Activated CD4-positive, alpha-beta memory T cell treated with anti-CD3 and anti-CD28 coated beads for 36 hours (primary cell): ENCODE measurements around the gene NCAPH2. TPM values are rescaled to one million over a fixed set of nuclear protein-coding genes. Genes with fewer than 3 reads are reported as not detected.
A peak's percentile ranks its signal among the peaks of the same experiment; 100 is the strongest.

Source experiments
- CTCF ChIA-PET: fragments of 350-600 bp; sonication (Branson Sonifier 250); formaldehyde crosslinking; loops from one replicate; lab custom pipeline; 2021; ENCODE audit warnings: antibody characterized with exemption, inconsistent platforms; lab: Charles Lee
- POLR2A ChIA-PET: fragments of 350-600 bp; sonication (Branson Sonifier 250); formaldehyde crosslinking; loops from one replicate; lab custom pipeline; 2021; ENCODE audit warnings: antibody characterized with exemption; lab: Charles Lee
- DNase-seq: peaks from one replicate; pipeline ENCODE4 v3.0.0-alpha.2; 2020
- H3K27ac Mint-ChIP-seq: one replicate; pipeline ENCODE4 v1.8.0; 2021; ENCODE audit warnings: mixed read lengths
- H3K27me3 Mint-ChIP-seq: one replicate; pipeline ENCODE4 v1.8.0; 2021; ENCODE audit warnings: mixed read lengths
- H3K36me3 Mint-ChIP-seq: one replicate; pipeline ENCODE4 v1.8.0; 2021; ENCODE audit warnings: mixed read lengths
- H3K4me1 Mint-ChIP-seq: one replicate; pipeline ENCODE4 v1.8.0; 2021; ENCODE audit warnings: low read depth, mixed read lengths
- H3K4me3 Mint-ChIP-seq: one replicate; pipeline ENCODE4 v1.8.0; 2021; ENCODE audit warnings: mild to moderate bottlenecking, mixed read lengths
- H3K9me3 Mint-ChIP-seq: one replicate; pipeline ENCODE4 v1.8.0; 2021; ENCODE audit warnings: mixed read lengths
- intact Hi-C: fragments of 100-400 bp; cut with micrococcal nuclease; formaldehyde crosslinking; loops from one replicate; pipeline ENCODE4 v1.15.1; 2023
- total RNA-seq, 2 experiments: library from RNA; stranded (reverse); gene quantifications; one replicate each; pipeline ENCODE4 v1.2.3, GENCODE V29; 2021

Gene NCAPH2
- total RNA-seq, 2 experiments from 2014 or later = 134 to 138 TPM

DNA sequence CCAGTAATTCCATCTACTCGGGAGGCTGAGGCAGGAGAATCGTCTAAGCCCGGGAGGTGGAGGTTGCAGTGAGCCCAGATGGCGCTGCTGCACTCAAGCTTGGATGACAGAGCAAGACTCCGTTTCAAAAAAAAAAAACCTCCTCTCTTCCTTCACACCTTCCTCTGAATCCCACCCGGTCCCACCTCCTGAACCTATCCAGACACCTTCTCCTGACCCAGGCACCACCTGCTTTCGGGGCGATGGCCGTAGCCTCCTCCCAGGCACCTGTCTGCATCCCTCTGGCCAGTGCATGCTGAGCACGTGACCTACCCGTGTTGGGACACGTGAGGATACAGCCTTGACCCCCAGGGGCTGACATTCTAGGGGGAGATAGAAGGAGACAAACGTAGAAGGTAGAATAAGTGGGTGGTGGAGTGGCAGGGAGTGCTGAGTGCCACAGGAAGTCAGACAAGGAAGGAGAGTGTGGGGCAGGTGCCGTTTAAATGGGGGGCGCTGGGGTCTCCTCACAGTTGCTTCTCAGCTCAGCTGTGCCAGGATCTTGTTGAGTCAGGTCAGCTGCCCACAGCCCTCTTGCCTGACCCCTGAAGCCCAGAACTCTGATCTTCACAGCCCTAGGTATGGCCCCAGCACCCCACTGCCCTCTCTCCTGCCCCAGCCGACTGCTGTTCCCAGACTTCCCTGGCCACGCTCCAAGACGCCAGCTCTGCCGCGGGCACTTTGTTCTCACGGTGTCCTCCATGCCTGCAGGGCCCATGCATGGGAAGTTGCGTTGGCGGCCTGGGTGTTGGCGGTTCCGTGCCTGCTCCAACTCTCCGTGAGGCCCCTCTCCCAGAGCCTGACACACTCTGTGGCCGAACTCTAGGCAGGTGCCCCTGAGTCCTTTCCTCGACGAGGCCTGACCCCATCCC, 22.5 kb upstream of the NCAPH2 start:
- DNase-seq = no peak
- POLR2A ChIA-PET = interaction anchor here (1.3 kb wide), 1 partner anchor 10 kb away, joined by 3 read pairs; the partner anchor contains the start of gene SBF1
- intact Hi-C loops = no loop called here

DNA sequence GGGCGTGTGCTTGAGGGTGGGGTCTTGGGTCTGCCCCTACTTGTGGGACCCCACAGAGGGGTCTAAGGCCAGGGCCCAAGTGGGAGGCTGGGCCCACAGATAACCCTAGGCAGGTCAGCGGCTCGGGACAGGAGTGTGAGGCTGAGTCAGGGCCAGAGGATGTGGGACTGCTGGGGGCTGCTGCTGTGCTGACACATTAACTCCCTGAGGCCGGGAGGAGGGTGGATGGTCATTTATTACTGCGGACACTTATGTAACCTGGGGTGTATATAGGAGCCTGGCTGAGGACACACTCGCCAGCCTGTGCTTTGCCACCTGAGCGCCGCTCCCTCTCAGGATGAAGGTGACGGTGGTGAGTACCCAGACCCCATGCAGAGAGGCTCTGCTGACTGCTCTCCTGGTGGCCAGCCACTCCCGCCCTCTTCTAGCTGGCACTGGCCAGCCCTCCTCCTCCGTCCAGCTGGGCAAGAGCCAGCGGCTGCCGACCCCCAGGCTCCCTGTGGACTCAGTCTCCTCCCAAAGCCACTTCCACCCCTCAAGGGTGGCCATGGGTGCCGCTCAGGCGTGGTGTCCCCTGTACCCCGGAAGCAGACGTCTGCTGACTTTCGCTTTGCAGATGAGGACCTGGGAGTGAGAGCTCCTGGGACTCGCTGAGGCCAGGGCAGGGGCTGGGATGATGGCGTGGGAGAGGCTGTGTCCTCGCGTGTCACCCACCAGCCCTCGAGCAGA, 21.3 kb upstream of the NCAPH2 start, which contains the start of gene MIOX:
Gene MIOX, plus strand, starts transcription at position 299 of the 729 bp plus-strand sequence. Its CDS starts 39 bp downstream, at position 338.
- ChIA-PET POLR2A (interaction anchor here (0.6 to 0.7 kb wide), 2 partner anchors 10 to 47 kb away, joined by 3 to 4 read pairs; no protein-coding TSS in a partner anchor), CTCF (interaction anchor here (0.9 to 2.9 kb wide), 2 partner anchors 11 to 39 kb away, joined by 4 to 11 read pairs; partner anchors contain the start of gene SCO2)
- Mint-ChIP-seq H3K4me3 (no peak within 1 kb of the TSS), H3K4me1 (peaks cover 6% of the 10 kb centered on the region), H3K27me3 (no peaks in the 10 kb centered on the region), H3K36me3 (peaks cover 2% of the 10 kb centered on the region), H3K9me3 (no peaks in the 10 kb centered on the region), H3K27ac (no peak within 1 kb of the TSS)
- no peak for DNase-seq
- intact Hi-C loops = no loop called here

More for the DNA sequence above, 22.5 kb upstream of the NCAPH2 start:
- Mint-ChIP-seq H3K27me3 (no peaks in the 10 kb centered on the region), H3K4me1 (no peaks in the 10 kb centered on the region), H3K27ac (no peak overlapping the region), H3K9me3 (no peaks in the 10 kb centered on the region), H3K36me3 (peaks cover 2% of the 10 kb centered on the region), H3K4me3 (no peak overlapping the region)
- CTCF ChIA-PET = interaction anchor here (2.9 kb wide), 1 partner anchor 12 kb away, joined by 11 read pairs; no protein-coding TSS in a partner anchor

DNA sequence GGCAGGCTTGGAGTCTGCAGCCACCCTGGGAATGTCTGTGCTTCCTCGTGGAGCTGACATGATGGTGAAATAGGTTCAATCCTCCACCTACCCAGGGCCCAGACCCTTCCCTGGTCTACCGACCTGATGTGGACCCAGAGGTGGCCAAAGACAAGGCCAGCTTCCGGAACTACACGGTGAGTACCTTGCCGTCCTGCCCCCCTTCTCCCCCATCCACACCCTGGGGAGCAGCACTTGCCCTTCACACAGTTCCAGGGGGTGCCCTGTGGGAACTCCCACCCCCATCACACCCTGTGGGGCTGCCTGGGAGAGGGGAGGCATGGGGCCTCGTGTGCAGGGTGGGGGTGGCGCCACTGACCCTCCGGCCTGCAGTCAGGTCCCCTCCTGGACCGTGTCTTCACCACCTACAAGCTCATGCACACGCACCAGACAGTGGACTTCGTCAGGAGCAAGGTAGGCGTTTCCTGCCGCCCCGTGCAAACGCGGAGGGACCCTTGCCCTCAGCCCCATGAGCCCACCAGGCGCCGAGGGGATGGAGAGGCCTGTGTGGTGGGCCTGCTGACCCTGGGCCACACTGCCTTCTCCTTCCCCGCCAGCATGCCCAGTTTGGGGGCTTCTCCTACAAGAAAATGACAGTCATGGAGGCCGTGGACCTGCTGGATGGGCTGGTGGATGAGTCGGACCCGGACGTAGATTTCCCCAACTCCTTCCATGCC, 20.6 kb upstream of the NCAPH2 start:
- POLR2A ChIA-PET = no interaction called here
- CTCF ChIA-PET = interaction anchor here (0.9 to 2.9 kb wide), 2 partner anchors 11 to 38 kb away, joined by 4 to 11 read pairs; partner anchors contain the start of gene SCO2
- intact Hi-C loops = no loop called here
- Mint-ChIP-seq H3K9me3 (no peaks in the 10 kb centered on the region), H3K27me3 (no peaks in the 10 kb centered on the region), H3K27ac (no peak overlapping the region), H3K4me1 (peaks cover 6% of the 10 kb centered on the region), H3K36me3 (peaks cover 2% of the 10 kb centered on the region), H3K4me3 (no peak overlapping the region)
- DNase-seq = no peak

DNA sequence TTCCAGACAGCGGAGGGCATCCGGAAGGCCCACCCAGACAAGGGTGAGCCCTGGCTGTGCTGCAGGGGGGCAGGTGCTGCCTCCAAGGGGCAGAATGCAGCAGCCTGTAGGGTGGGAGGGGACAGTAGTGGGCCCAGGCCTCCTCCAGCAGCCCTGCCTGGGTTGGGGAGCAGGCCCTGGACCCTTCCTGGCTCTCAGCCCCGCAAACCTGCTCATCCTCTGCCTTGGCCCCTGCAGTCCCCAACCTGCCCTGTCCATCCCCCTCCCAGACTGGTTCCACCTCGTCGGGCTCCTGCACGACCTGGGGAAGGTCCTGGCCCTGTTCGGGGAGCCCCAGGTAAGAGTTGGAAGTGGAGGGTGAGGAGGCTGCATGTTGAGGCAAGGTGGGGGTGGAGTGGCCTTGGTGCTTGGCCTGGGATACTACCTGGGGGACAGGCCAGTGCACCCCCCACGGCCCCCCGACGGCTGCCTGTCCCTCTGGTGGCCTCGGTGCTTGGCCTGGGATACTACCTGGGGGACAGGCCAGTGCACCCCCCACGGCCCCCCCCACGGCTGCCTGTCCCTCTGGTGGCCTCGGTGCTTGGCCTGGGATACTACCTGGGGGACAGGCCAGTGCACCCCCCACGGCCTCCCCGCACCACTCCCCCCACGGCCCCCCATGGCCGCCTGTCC, 19.9 kb upstream of the NCAPH2 start:
- intact Hi-C loops = no loop called here
- POLR2A ChIA-PET = no interaction called here
- Mint-ChIP-seq H3K9me3 (no peaks in the 10 kb centered on the region), H3K4me3 (no peak overlapping the region), H3K4me1 (peaks cover 6% of the 10 kb centered on the region), H3K36me3 (peaks cover 2% of the 10 kb centered on the region), H3K27me3 (no peaks in the 10 kb centered on the region), H3K27ac (no peak overlapping the region)
- CTCF ChIA-PET = interaction anchor here (2.9 kb wide), 1 partner anchor 10 kb away, joined by 11 read pairs; no protein-coding TSS in a partner anchor
- DNase-seq = no peak

DNA sequence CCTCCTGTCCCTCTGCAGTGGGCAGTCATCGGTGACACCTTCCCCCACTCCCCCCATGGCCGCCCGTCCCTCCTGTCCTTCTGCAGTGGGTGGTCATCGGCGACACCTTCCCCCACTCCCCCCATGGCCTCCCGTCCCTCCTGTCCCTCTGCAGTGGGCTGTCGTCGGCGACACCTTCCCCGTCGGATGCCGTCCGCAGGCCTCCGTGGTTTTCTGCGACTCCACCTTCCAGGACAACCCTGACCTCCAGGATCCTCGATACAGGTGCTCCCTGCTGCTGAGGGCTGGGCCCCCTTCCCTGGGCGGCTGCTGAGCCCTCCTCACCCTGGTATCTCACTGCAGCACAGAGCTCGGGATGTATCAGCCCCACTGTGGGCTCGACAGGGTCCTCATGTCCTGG, 19.1 kb upstream of the NCAPH2 start:
- DNase-seq = no peak
- peaks cover 2% of the 10 kb centered on the region for H3K36me3 Mint-ChIP-seq
- no peak overlapping the region for H3K27ac Mint-ChIP-seq
- ChIA-PET CTCF (no interaction called here), POLR2A (no interaction called here)
- no peaks in the 10 kb centered on the region for H3K27me3 Mint-ChIP-seq
- H3K4me1 Mint-ChIP-seq = peaks cover 6% of the 10 kb centered on the region
- intact Hi-C loops = no loop called here
- H3K4me3 Mint-ChIP-seq = no peak overlapping the region
- no peaks in the 10 kb centered on the region for H3K9me3 Mint-ChIP-seq

DNA sequence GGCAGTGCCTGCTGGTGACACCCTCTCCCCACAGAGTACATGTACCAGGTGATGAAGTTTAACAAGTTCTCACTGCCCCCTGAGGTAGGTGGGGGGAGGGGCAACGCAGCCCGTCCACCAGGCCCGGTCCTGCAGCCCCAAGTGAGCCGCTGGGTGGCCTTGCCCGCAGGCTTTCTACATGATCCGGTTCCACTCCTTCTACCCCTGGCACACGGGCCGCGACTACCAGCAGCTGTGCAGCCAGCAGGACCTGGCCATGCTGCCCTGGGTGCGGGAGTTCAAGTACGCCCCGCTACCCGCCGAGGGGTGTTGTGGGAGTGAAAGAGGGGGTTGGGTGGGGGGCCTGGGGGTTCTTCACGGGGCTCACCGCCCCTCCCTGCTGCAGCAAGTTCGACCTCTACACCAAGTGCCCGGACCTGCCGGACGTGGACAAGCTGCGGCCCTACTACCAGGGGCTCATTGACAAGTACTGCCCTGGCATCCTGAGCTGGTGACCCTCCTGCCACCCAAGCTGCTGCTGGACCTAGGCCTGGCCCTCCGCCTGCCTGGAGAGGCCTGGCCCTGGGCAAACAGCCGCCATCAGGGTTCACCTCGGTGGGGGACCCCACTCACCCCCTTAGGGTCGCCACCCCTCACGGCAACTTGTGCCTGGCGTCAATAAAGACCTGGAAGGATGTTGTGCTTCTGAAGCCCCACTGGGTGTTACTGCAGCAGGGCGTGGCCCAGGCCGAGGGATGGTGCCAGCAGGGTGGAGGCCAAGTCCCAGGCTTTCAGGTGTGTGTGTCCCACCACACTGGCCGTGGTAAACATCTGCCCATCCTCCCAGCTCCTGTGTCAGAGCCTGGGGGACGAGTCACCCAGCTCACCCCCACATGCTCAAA, 18.4 kb upstream of the NCAPH2 start:
- peaks cover 6% of the 10 kb centered on the region for H3K4me1 Mint-ChIP-seq
- no peaks in the 10 kb centered on the region for H3K9me3 Mint-ChIP-seq

DNA sequence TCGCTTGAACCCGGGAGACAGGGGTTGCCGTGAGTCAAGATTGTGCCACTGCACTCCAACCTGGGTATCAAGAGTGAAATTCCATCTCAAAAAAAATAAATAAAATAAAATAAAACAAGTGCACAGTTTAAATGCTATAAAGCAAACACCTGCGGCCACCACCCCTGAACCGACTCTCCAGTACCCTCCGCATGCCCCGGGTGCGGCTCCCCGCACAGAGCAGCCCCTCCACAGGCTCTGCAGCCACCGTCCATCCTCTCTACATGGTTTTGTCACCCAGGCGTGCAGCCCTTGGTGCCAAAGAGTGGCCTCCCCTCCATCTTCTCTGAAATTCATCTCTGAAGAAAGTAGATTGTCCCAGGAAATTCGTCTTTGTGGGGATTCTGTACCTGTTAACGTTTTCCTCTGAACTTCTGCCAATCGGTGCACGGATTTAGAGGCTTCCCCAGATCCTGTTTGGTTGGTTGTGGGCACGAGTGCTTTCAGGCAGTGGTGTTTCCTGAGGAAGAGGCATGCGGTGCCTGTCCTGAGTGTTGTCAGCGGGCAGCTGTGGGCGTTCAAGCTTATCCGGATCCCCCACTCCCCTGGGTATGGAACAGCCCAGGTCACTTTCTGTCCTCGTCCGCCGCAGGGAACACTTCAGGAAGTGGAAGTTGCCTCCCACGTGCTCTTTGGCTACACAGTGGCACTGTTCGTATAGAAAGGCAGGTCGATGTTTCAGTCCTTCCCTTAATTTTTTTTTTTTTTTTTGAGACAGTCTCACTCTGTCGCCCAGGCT, 17.3 kb upstream of the NCAPH2 start:
- peak; percentile 29 for DNase-seq
- intact Hi-C loops = no loop called here

More for the DNA sequence above, 18.4 kb upstream of the NCAPH2 start:
- ChIA-PET CTCF (no interaction called here), POLR2A (no interaction called here)
- Mint-ChIP-seq H3K27me3 (no peaks in the 10 kb centered on the region), H3K27ac (no peak overlapping the region), H3K36me3 (no peaks in the 10 kb centered on the region), H3K4me3 (no peak overlapping the region)
- intact Hi-C loops = no loop called here
- DNase-seq = no peak

DNA sequence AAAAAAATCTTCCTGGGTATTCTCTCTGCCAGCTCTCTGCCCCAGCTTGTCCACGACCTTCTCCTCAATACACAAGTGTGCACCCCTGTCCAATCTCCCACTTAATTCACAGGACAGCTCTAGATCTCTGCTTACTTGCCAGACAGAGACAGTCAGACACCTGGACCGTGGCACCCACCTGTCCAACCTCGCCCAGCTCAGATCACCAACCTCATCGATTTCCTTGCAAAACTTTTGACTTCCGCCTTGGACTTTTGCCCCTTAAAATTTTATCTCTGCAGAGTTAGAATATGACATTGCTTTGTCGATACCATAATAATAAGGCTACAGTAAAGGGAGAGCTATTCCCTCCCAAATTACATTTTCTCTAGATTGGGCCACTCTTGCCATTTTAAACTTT, 10.9 kb upstream of the NCAPH2 start:
- H3K9me3 Mint-ChIP-seq = no peaks in the 10 kb centered on the region
- H3K36me3 Mint-ChIP-seq = no peaks in the 10 kb centered on the region
- POLR2A ChIA-PET = interaction anchor here (0.7 to 1.1 kb wide), 3 partner anchors 11 to 22 kb away, joined by 3 to 4 read pairs (median 4); partner anchors contain the start of genes LMF2, MIOX and NCAPH2
- intact Hi-C loops = loop anchor here (5.0 kb wide), 1 partner anchor 40 kb away; no protein-coding TSS in a partner anchor
- no peak overlapping the region for H3K4me3 Mint-ChIP-seq
- CTCF ChIA-PET = interaction anchor here (0.7 to 3.9 kb wide), 22 partner anchors 11 to 256 kb away, joined by 3 to 24 read pairs (median 5); partner anchors contain the start of genes ADM2, HDAC10, LMF2 and MAPK11
- H3K27ac Mint-ChIP-seq = no peak overlapping the region
- H3K4me1 Mint-ChIP-seq = no peaks in the 10 kb centered on the region
- no peaks in the 10 kb centered on the region for H3K27me3 Mint-ChIP-seq
- no peak for DNase-seq

More for the DNA sequence above, 17.3 kb upstream of the NCAPH2 start:
- CTCF ChIA-PET = no interaction called here
- Mint-ChIP-seq H3K27me3 (no peaks in the 10 kb centered on the region), H3K4me3 (peak overlapping the region; percentile 23), H3K9me3 (no peaks in the 10 kb centered on the region), H3K27ac (no peak overlapping the region), H3K36me3 (no peaks in the 10 kb centered on the region), H3K4me1 (peaks cover 6% of the 10 kb centered on the region)
- POLR2A ChIA-PET = no interaction called here

DNA sequence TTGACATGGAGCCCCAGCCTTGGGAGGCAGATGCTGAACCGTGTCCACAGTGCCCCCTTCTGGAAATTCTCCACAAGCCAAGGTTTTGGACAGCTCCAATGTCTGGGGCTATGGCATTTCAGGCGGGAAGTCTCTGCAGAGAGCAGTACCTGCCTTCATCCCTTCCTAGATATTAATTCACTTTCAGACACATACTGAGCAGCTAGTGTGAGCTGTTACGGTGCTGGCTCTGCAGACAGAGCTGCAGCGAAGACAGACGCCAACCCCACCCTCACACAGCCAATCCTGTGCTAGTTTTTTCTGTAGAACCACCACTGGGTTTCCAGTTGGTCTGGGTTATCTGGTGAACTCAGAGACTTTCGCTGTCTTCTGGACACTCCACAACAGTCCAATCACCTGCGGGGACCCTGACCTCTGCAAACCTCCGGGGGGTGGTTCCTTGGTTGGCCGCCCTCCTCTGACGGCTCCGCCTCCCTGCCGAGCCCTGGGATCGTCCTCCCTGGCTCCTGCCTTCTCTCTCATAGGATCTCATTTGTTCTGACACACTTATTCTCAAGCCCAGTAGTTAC, 9.6 kb upstream of the NCAPH2 start:
- DNase-seq = peak; percentile 82

More for the DNA sequence above, 9.6 kb upstream of the NCAPH2 start:
- Mint-ChIP-seq H3K27ac (no peak overlapping the region), H3K9me3 (no peaks in the 10 kb centered on the region), H3K4me1 (no peaks in the 10 kb centered on the region), H3K4me3 (no peak overlapping the region), H3K27me3 (no peaks in the 10 kb centered on the region), H3K36me3 (no peaks in the 10 kb centered on the region)
- CTCF ChIA-PET = interaction anchor here (0.6 to 3.9 kb wide), 34 partner anchors 10 to 257 kb away, joined by 3 to 24 read pairs (median 4); partner anchors contain the start of genes ADM2, LMF2, MIOX and NCAPH2
- intact Hi-C loops = loop anchor here (1.0 to 5.0 kb wide), 2 partner anchors 41 to 99 kb away; no protein-coding TSS in a partner anchor
- POLR2A ChIA-PET = interaction anchor here (0.6 to 0.8 kb wide), 2 partner anchors 9 to 72 kb away, joined by 3 read pairs; partner anchors contain the start of genes LMF2 and NCAPH2
